ENCODE measurements around the gene RTEL1.

DNA sequence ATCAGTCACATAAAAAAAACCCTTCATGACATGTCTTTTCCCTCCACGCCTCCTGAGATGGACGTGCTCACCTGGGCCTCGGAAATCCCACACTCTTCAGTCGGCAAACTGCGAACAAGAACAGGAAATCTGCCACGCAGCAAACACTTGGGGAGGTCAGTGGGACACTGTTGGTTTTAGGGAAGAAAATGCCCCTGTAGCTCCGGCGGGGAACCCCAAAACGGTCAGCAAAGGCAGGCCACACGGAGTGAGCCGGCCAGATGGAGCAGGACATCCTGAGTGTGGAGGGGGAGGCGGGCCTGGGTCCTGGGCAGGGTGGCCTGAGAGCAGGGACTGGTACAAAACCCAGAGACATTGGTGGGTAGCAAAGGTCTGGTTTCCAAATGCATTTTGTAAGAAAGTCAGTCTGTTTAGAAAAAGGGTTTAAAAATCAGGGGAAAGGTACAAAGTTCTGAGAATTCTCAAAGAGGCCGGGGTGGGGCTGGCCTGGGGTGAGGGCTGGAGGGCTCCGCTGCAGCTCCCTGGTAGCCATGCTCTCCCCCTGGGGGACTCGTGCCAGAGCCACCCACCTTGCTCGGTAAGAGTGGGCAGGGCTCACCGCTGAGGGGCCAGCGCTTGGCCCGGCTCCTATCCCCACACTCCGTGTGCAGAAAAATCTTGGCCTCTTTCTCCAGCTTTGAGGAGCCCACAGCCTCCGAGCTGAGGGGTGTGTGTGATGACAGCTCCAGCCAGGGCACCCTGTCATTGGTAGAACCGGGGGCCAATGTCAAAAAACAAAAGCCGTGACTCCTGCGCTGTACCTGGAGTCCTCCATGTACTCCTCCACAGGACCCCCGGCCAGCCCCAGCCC lies 86.7 kb downstream of the RTEL1 start:
- TF ChIP-seq ZNF274 (IDR thresholded peaks at IDR 0.05; ENCODE audit: low read depth, low read length) (no peak), CTCF (IDR thresholded peaks at IDR 0.05 in 2 of 3, conservative IDR thresholded peaks at IDR 0.05 in 1 of 3; ENCODE audit: borderline replicate concordance in 1 of 3, insufficient read depth in 1 of 3, low read depth in 2 of 3, low read length in 2 of 3) (no peak), EZH2phosphoT487 (IDR thresholded peaks at IDR 0.05; ENCODE audit: borderline replicate concordance) (no peak), POLR2AphosphoS5 (IDR thresholded peaks at IDR 0.05; ENCODE audit: low read depth, low read length) (no peak), ZFX (IDR thresholded peaks at IDR 0.05) (no peak), POLR2A (IDR thresholded peaks at IDR 0.05; ENCODE audit: borderline replicate concordance, extremely low read depth, insufficient read depth, insufficient read length) (no peak), EZH2 (IDR thresholded peaks at IDR 0.05) (no peak)

All from HCT116 (cell line).